Subcutaneous abdominal adipose tissue (tissue), 5 donors: ENCODE results near the gene TBC1D17.

Experiments
- H3K27ac ChIP-seq: one replicate; pipeline ENCODE4 v1.7.0; 2013; ENCODE audit warnings: low read depth, mild to moderate bottlenecking, inconsistent platforms, low read length, moderate library complexity
- H3K27me3 ChIP-seq, 5 donors: one replicate each; pipeline ENCODE4 v1.7.0; 2013; ENCODE audit warnings: low read length in 5 of 5, inconsistent platforms in 1 of 5; ENCODE audit not compliant: control insufficient read depth in 5 of 5, insufficient read depth in 4 of 5
- H3K36me3 ChIP-seq, 5 donors: one replicate each; pipeline ENCODE4 v1.7.0; 2013; ENCODE audit warnings: low read length in 5 of 5; ENCODE audit not compliant: control insufficient read depth in 5 of 5, insufficient read depth in 5 of 5
- H3K4me1 ChIP-seq, 5 donors: one replicate each; pipeline ENCODE4 v1.7.0; 2013; ENCODE audit warnings: low read length in 5 of 5, mild to moderate bottlenecking in 3 of 5, moderate library complexity in 1 of 5; ENCODE audit not compliant: control insufficient read depth in 5 of 5, insufficient read depth in 5 of 5
- H3K4me3 ChIP-seq, 5 donors: one replicate each; pipeline ENCODE4 v1.7.0; 2013; ENCODE audit warnings: low read length in 5 of 5, low read depth in 1 of 5
- H3K9ac ChIP-seq, 5 donors: one replicate each; pipeline ENCODE4 v1.7.0; 2013; ENCODE audit warnings: low read length in 5 of 5, mild to moderate bottlenecking in 4 of 5, moderate library complexity in 3 of 5
- H3K9me3 ChIP-seq, 5 donors: one replicate each; pipeline ENCODE4 v1.7.0; 2013; ENCODE audit warnings: low read length in 5 of 5; ENCODE audit not compliant: control insufficient read depth in 5 of 5
- donor health status: healthy.
- donor health status: healthy.
- donor health status: healthy.
- donor health status: healthy.
- donor health status: healthy.

TBC1D17 gene

GRCh38 chr19:49860336-49861102 is 17.0 kb upstream of the TBC1D17 start:
- Histone ChIP-seq H3K27ac (no peak overlapping the region), H3K4me1 (peaks cover 0 to 18% (median 11%) of the 10 kb centered on the region in 5 donors), H3K4me3 (no peak overlapping the region), H3K27me3 (no peaks in the 10 kb centered on the region), H3K9ac (no peak overlapping the region), H3K9me3 (no peaks in the 10 kb centered on the region), H3K36me3 (peaks cover 0 to 83% (median 72%) of the 10 kb centered on the region in 5 donors)

- Histone ChIP-seq H3K27ac (no peak overlapping the region), H3K27me3 (no peaks in the 10 kb centered on the region), H3K9me3 (no peaks in the 10 kb centered on the region), H3K9ac (no peak overlapping the region), H3K36me3 (peaks cover 0 to 77% (median 68%) of the 10 kb centered on the region in 5 donors), H3K4me1 (peaks cover 0 to 20% (median 17%) of the 10 kb centered on the region in 5 donors), H3K4me3 (no peak overlapping the region)
Measured at GRCh38 chr19:49861107-49861506, 16.4 kb upstream of the TBC1D17 start.

GRCh38 chr19:49861541-49862378 is 15.7 kb upstream of the TBC1D17 start:
- Histone ChIP-seq H3K4me3 (no peak overlapping the region), H3K27me3 (no peaks in the 10 kb centered on the region), H3K9me3 (no peaks in the 10 kb centered on the region), H3K36me3 (peaks cover 0 to 73% (median 61%) of the 10 kb centered on the region in 5 donors), H3K9ac (no peak overlapping the region), H3K4me1 (peaks cover 0 to 27% (median 23%) of the 10 kb centered on the region in 5 donors), H3K27ac (no peak overlapping the region)

GRCh38 chr19:49862391-49863253 is 14.9 kb upstream of the TBC1D17 start:
- H3K27ac ChIP-seq: no peak overlapping the region
- peaks cover 0 to 34% (median 27%) of the 10 kb centered on the region in 5 donors for H3K4me1 ChIP-seq

GRCh38 chr19:49863254-49863934 is 14.1 kb upstream of the TBC1D17 start:
- no peaks in the 10 kb centered on the region for H3K9me3 ChIP-seq
- H3K27me3 ChIP-seq: no peaks in the 10 kb centered on the region
- no peak overlapping the region for H3K9ac ChIP-seq
- H3K4me1 ChIP-seq: peaks cover 0 to 41% (median 31%) of the 10 kb centered on the region in 5 donors
- peaks cover 0 to 56% (median 45%) of the 10 kb centered on the region in 5 donors for H3K36me3 ChIP-seq
- no peak overlapping the region for H3K27ac ChIP-seq
- no peak overlapping the region for H3K4me3 ChIP-seq

More at GRCh38 chr19:49862391-49863253, 14.9 kb upstream of the TBC1D17 start:
- Histone ChIP-seq H3K9me3 (no peaks in the 10 kb centered on the region), H3K4me3 (no peak overlapping the region), H3K27me3 (no peaks in the 10 kb centered on the region), H3K9ac (no peak overlapping the region), H3K36me3 (peaks cover 0 to 64% (median 52%) of the 10 kb centered on the region in 5 donors)

GRCh38 chr19:49863935-49864320 is 13.6 kb upstream of the TBC1D17 start:
- Histone ChIP-seq H3K27ac (no peak overlapping the region), H3K27me3 (no peaks in the 10 kb centered on the region), H3K4me3 (no peak overlapping the region), H3K36me3 (peaks cover 0 to 51% (median 39%) of the 10 kb centered on the region in 5 donors), H3K4me1 (peaks cover 0 to 47% (median 36%) of the 10 kb centered on the region in 5 donors), H3K9ac (no peak overlapping the region), H3K9me3 (no peaks in the 10 kb centered on the region)

GRCh38 chr19:49864890-49865289 is 12.6 kb upstream of the TBC1D17 start:
- Histone ChIP-seq H3K4me1 (peaks cover 6 to 52% (median 42%) of the 10 kb centered on the region in 5 donors), H3K4me3 (no peak overlapping the region), H3K27me3 (no peaks in the 10 kb centered on the region), H3K36me3 (peaks cover 0 to 42% (median 32%) of the 10 kb centered on the region in 5 donors), H3K9ac (no peak overlapping the region), H3K9me3 (no peaks in the 10 kb centered on the region), H3K27ac (peak overlapping the region; percentile 30)

- Histone ChIP-seq H3K36me3 (peaks cover 0 to 38% (median 20%) of the 10 kb centered on the region in 5 donors), H3K9ac (peak within 1 kb of the TSS in 4 of 5 donors; percentile 58 to 78 (median 74)), H3K9me3 (no peaks in the 10 kb centered on the region), H3K4me1 (peaks cover 8 to 58% (median 50%) of the 10 kb centered on the region in 5 donors), H3K4me3 (peak within 1 kb of the TSS; percentile 76 to 91 (median 84)), H3K27me3 (no peaks in the 10 kb centered on the region), H3K27ac (peak within 1 kb of the TSS; percentile 90)
Measured at GRCh38 chr19:49866933-49867782, 10.3 kb upstream of the TBC1D17 start, which contains the start of gene PNKP. TSS of gene PNKP (minus strand) at chr19:49867576. CDS start at chr19:49867204, 372 bp downstream.
